Coronary artery (tissue), 2 donors: ENCODE results near the gene ZFAND4.
"Not testable (repeated sequence)": the region's sequence is repeated elsewhere in the genome, so short reads cannot be mapped to it uniquely, and the experiment has no call there.

Experiments used
- DNase-seq: peaks from one replicate; pipeline ENCODE4 v3.0.0-alpha.2; 2017; ENCODE audit warnings: low spot score
- H3K27ac ChIP-seq, 2 donors: fragments of 200-600 bp; sonication (generic); one replicate each; pipeline ENCODE4 v1.5.1; 2016 to 2019
- H3K4me3 ChIP-seq: fragments of 200-600 bp; sonication (generic); 2 replicates; pipeline ENCODE4 v1.5.1; 2016; ENCODE audit warnings: mild to moderate bottlenecking, moderate library complexity
- CTCF ChIP-seq: fragments of 200-600 bp; sonication (generic); IDR thresholded peaks from one replicate; pipeline ENCODE4 v1.5.1; 2019; ENCODE audit warnings: antibody characterized with exemption

The ZFAND4 gene

GRCh38 chr10:45672181-45673073, at the start of gene ZFAND4:
Gene ZFAND4, minus strand, starts transcription at chr10:45672772. Its CDS starts 9,047 bp downstream, at chr10:45663725.
- peak within 1 kb of the TSS; percentile 81 to 90 for H3K27ac ChIP-seq
- peak; percentile 97 for DNase-seq
- H3K4me3 ChIP-seq, result peak within 1 kb of the TSS; percentile 83
- TF ChIP-seq CTCF, result peak; percentile 16

GRCh38 chr10:45721503-45721902, 48.9 kb upstream of the ZFAND4 start:
- H3K4me3 ChIP-seq, H3K27ac ChIP-seq, DNase-seq: not testable (repeated sequence)

- DNase-seq, result not testable (repeated sequence)
Observed at GRCh38 chr10:45717642-45718041, 45.1 kb upstream of the ZFAND4 start.

DNA sequence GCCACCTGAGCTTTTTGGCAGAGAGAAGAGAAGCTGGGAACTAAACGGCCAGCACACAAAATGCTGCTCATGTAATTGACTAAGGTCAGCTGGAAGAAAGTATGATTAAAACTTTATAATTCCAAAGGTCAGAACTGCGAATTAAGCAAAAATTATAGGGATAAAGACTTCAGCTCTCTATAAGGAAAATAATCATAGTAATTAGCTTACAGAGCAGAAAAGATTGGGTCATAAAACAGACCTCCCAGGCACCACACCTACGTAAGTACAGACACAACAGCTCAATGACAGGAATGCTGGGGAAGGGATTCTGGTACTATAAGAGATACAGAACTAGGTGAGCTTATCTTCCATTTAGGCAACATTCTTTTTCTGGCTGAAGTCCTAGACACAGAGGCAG, 44.5 kb upstream of the ZFAND4 start:
- H3K4me3 ChIP-seq, H3K27ac ChIP-seq, DNase-seq: not testable (repeated sequence)

More at GRCh38 chr10:45717642-45718041, 45.1 kb upstream of the ZFAND4 start:
- H3K4me3 ChIP-seq, H3K27ac ChIP-seq: not testable (repeated sequence)

- not testable (repeated sequence) for H3K27ac ChIP-seq, H3K4me3 ChIP-seq, DNase-seq
Observed at GRCh38 chr10:45711223-45711622, 38.7 kb upstream of the ZFAND4 start.

DNA sequence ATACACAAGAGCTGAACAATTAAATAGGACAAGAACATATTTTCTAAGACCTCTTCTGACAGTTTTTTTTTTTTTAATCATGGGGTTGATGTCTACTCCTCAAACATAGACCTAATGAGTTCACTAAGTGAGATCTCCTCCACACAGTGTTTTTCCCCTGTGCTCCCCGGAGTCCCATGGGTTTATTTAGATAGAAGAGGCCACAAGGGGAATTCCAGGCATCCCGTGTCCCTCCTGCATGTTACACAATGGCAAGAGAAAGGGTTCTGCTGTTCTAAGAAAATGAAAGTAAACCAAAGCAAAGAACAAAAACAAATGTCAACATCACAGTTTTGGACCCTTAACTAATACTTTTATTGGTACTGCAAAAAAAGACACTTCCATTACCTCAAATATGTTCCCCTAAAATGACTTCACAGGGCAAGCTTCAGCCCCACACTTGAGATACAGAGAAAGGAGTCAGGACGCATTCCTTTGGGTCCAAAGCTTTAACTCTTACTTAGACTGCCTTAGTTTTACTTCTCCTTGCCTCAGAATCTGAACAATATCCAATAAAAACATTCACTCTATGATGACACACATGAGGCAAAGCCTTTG, 37.7 kb upstream of the ZFAND4 start:
- H3K4me3 ChIP-seq, H3K27ac ChIP-seq, DNase-seq: not testable (repeated sequence)

- not testable (repeated sequence) for DNase-seq, H3K4me3 ChIP-seq, H3K27ac ChIP-seq
Observed at GRCh38 chr10:45678467-45678866, 5.9 kb upstream of the ZFAND4 start.

DNA sequence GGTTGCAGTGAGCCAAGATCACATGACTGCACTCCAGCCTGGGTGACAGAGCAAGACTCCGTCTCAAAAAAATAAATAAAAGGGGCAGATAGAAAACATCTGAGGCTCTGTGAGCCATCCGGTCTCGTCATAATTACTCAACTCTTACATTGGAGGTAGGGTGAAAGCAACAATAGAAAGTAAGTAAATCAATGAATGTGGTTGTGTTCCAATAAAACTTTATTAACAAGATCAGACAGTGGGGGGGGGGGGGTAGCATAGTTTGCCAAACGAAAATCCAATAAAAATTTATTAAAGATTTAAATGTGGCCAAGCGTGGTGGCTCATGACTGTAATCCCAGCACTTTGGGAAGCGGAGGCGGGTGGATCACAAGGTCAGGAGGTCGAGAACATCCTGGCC, 2.8 kb upstream of the ZFAND4 start:
- H3K27ac ChIP-seq, result no peak overlapping the region
- no peak for DNase-seq
- no peak for TF ChIP-seq CTCF

GRCh38 chr10:45673074-45673648, 589 bp upstream of the ZFAND4 start:
- DNase-seq, result peak; percentile 72
- TF ChIP-seq CTCF, result no peak
- Histone ChIP-seq H3K27ac (peak overlapping the region; percentile 81 to 90), H3K4me3 (peak overlapping the region; percentile 83)

More for the DNA sequence above, 2.8 kb upstream of the ZFAND4 start:
- no peak overlapping the region for H3K4me3 ChIP-seq

DNA sequence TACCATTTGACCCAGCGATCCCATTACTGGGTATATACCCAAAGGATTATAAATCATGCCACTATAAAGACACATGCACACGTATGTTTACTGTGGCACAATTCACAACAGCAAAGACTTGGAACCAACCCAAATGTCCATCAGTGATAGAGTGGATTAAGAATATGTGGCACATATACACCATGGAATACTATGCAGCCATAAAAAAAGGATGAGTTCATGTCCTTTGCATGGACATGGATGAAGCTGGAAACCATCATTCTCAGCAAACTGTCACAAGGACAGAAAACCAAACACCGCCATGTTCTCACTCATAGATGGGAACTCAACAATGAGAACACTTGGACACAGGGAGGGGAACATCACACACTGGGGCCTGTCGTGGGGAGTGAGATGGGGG, 1.3 kb downstream of the ZFAND4 start:
- not testable (repeated sequence) for H3K27ac ChIP-seq, DNase-seq
- H3K4me3 ChIP-seq, result peak overlapping the region; percentile 83

DNA sequence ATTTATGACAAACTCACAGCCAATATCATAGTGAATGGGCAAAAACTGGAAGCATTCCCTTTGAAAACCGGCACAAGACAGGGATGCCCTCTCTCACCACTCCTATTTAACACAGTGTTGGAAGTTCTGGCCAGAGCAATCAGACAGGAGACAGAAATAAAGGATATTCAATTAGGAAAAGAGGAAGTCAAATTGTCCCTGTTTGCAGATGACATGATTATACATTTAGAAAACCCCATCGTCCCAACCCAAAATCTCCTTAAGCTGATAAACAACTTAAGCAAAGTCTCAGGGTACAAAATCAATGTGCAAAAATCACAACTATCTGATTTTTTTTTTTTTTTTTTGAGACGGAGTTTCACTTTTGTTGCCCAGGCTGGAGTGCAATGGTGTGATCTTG, 2.7 kb downstream of the ZFAND4 start:
- H3K27ac ChIP-seq, DNase-seq, H3K4me3 ChIP-seq: not testable (repeated sequence)
